ENCODE measurements around the gene NARS2. TPM values are rescaled to one million over a fixed set of nuclear protein-coding genes. Genes with fewer than 3 reads are reported as not detected.
"Not testable (repeated sequence)": the region's sequence is repeated elsewhere in the genome, so short reads cannot be mapped to it uniquely, and the experiment has no call there.

NARS2 gene
- total RNA-seq, 1 experiment from 2014 or later: 51.8 TPM

DNA sequence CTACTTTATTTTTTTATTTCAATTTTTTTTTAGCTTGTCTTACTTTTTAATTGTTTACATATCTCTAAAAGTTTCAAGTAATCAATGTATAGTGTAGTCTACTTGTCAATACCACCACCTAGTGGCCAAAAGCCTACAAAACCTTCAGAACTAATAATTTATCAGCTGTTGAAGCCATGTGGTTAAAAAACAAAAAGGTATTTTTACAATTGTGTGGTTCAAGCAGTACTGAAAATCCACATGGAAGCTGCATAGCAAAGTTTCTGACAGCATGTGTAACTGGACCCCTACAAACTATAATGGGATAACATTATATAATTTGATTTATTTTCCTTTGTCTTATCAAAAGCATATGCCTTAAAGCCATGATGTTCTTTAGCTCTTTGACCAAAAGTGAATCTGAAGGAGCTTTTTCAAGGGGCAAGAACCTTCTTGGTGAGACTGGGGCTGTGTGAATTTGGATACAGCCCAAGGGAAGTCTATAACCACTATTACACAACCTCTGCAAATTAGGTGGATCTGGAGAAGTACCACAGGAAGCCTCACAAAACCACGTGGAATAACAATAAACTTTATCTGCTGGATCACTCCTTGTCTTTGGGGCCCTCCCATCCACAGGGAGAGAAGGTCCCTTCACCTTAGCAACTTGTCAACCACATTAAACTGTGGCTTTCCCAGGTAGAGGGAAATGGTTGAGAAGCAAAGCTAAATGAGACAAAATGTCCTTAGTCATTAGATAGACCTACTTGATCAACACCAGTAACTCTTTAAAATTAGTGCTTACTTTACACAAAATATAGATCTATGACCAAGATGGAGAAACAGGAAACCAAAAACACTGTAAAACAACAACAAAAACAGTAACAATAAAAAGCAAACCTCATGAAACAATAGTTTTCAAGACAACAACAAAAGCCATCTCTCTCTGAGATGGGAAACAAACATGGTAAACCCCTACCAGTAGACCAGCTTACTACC is 9.9 kb downstream of the NARS2 start:
- H3K4me3 ChIP-seq (ENCODE audit: insufficient read depth, low read depth, low read length): no peak overlapping the region
- no peak for DNase-seq
- no peaks in the 10 kb centered on the region for H3K27me3 ChIP-seq (ENCODE audit: control insufficient read depth, insufficient read depth, low read length)
- H3K36me3 ChIP-seq (replicated peaks; ENCODE audit: control insufficient read depth, insufficient read depth, low read length): peaks cover 8% of the 10 kb centered on the region

- not testable (repeated sequence) for H3K36me3 ChIP-seq (replicated peaks; ENCODE audit: control insufficient read depth, insufficient read depth, low read length); H3K4me3 ChIP-seq (ENCODE audit: insufficient read depth, low read depth, low read length); H3K27me3 ChIP-seq (ENCODE audit: control insufficient read depth, insufficient read depth, low read length); DNase-seq
Observed at GRCh38 chr11:78564037-78564436, 10.6 kb downstream of the NARS2 start.

GRCh38 chr11:78563090-78563489 is 11.6 kb downstream of the NARS2 start:
- H3K27me3 ChIP-seq (ENCODE audit: control insufficient read depth, insufficient read depth, low read length); H3K4me3 ChIP-seq (ENCODE audit: insufficient read depth, low read depth, low read length); H3K36me3 ChIP-seq (replicated peaks; ENCODE audit: control insufficient read depth, insufficient read depth, low read length); DNase-seq: not testable (repeated sequence)

- Histone ChIP-seq H3K36me3 (replicated peaks; ENCODE audit: control insufficient read depth, insufficient read depth, low read length) (peaks cover 3% of the 10 kb centered on the region), H3K27me3 (ENCODE audit: control insufficient read depth, insufficient read depth, low read length) (no peaks in the 10 kb centered on the region), H3K4me3 (ENCODE audit: insufficient read depth, low read depth, low read length) (no peak overlapping the region)
- DNase-seq: no peak
Observed at GRCh38 chr11:78562398-78562797, 12.3 kb downstream of the NARS2 start.

DNA sequence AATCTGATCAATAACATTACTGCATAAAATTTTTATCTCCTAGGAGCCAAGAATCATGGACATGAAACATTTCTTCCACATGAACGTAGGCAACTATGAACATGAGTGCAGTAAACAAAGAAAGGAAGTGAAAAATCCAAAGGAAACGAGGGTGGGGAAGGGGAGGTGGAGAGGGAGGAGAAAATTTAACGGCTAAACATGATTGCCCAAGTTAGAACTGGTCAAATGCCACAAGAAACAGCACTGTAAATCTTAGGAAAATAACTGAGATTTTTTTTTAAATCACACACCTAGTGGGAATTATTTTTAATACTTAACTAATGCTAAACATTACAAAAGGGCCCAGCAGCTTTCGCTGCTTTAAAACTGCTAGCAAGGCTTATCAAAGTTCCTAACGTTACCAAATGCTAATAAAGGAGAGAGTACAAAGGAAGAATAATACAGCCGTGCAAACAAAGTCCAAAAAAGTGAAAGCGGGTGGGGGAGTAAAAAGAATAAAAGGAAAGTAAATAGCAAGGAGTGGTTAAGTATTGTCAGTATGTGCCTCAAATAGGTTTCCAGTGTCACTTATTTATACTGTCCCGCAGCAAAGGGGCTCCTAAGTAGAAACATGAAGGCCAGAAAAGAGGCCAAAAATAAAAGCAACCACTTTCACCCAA is 13.7 kb downstream of the NARS2 start:
- Histone ChIP-seq H3K27me3 (ENCODE audit: control insufficient read depth, insufficient read depth, low read length) (no peaks in the 10 kb centered on the region), H3K4me3 (ENCODE audit: insufficient read depth, low read depth, low read length) (no peak overlapping the region), H3K36me3 (replicated peaks; ENCODE audit: control insufficient read depth, insufficient read depth, low read length) (peaks cover 2% of the 10 kb centered on the region)
- no peak for DNase-seq

- Histone ChIP-seq H3K27me3 (ENCODE audit: control insufficient read depth, insufficient read depth, low read length) (no peaks in the 10 kb centered on the region), H3K4me3 (ENCODE audit: insufficient read depth, low read depth, low read length) (no peak overlapping the region), H3K36me3 (replicated peaks; ENCODE audit: control insufficient read depth, insufficient read depth, low read length) (no peaks in the 10 kb centered on the region; the same call in 1 of the 2 replicates)
- no peak for DNase-seq
Observed at GRCh38 chr11:78560153-78560552, 14.5 kb downstream of the NARS2 start.

DNA sequence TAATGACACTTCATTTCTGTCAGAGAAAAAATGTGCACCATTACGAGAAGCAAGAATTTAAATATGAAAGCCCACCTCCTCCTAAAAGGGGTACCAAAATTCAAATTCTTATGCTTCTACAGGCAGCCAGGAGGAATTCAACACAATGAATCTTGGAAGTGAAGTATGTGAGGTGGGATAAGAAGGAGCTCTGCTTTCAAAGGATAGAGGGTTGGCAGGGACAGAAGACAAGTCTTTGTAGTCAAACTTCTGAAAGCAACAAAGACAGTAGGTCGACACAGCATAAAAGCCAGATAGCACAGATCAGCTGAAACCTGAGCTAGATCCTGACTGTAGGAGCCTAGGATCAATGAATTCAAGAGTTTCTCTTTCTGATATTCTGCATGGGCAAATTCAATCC is 17.4 kb downstream of the NARS2 start:
- no peak for DNase-seq
- H3K27me3 ChIP-seq (ENCODE audit: control insufficient read depth, insufficient read depth, low read length): no peaks in the 10 kb centered on the region
- H3K36me3 ChIP-seq (replicated peaks; ENCODE audit: control insufficient read depth, insufficient read depth, low read length): no peaks in the 10 kb centered on the region; the same call in 1 of the 2 replicates
- no peak overlapping the region for H3K4me3 ChIP-seq (ENCODE audit: insufficient read depth, low read depth, low read length)

DNA sequence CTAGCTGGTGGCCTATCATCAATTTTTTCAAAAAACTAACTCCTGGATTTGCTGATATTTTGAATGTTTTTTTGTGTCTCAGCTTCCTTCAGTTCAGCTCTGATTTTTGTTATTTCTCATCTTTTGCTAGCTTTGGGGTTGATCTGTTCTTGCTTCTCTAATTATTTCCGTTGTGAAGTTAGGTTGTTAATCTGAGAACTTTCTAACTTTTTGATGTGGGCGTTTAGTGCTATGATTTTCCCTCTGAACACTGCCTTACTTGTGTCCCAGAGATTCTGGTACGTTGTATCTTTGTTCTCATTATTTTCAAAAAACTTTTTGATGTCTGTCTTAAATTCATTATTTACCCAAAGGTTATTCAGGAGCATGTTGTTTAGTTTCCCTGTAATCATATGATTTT is 19.1 kb downstream of the NARS2 start:
- no peaks in the 10 kb centered on the region; the same call in 1 of the 2 replicates for H3K36me3 ChIP-seq (replicated peaks; ENCODE audit: control insufficient read depth, insufficient read depth, low read length)
- no peak overlapping the region for H3K4me3 ChIP-seq (ENCODE audit: insufficient read depth, low read depth, low read length)
- no peak for DNase-seq
- H3K27me3 ChIP-seq (ENCODE audit: control insufficient read depth, insufficient read depth, low read length): no peaks in the 10 kb centered on the region

DNA sequence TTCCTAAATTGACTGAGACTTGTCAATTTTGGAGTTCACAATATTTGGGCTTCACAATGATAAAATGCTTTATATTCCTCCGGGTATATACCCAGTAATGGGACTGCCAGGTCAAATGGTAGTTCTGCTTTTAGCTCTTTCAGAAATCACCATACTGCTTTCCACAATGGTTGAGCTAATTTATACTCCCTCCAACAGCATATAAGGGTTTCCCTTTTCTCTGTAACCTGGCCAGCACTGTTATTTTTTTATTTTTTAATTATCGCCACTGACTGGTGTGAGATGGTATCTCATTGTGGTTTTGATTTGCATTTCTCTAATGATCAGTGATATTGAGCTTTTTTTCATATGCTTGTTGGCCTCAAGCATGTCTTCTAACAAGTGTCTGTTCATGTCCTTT is 21.8 kb downstream of the NARS2 start:
- no peak for DNase-seq
- Histone ChIP-seq H3K27me3 (ENCODE audit: control insufficient read depth, insufficient read depth, low read length) (no peaks in the 10 kb centered on the region), H3K4me3 (ENCODE audit: insufficient read depth, low read depth, low read length) (no peak overlapping the region), H3K36me3 (replicated peaks; ENCODE audit: control insufficient read depth, insufficient read depth, low read length) (no peaks in the 10 kb centered on the region; the same call in 1 of the 2 replicates)

GRCh38 chr11:78552139-78552538 is 22.5 kb downstream of the NARS2 start:
- H3K4me3 ChIP-seq (ENCODE audit: insufficient read depth, low read depth, low read length); H3K27me3 ChIP-seq (ENCODE audit: control insufficient read depth, insufficient read depth, low read length); DNase-seq; H3K36me3 ChIP-seq (replicated peaks; ENCODE audit: control insufficient read depth, insufficient read depth, low read length): not testable (repeated sequence)

GRCh38 chr11:78551066-78551465 is 23.6 kb downstream of the NARS2 start:
- DNase-seq: no peak
- H3K4me3 ChIP-seq (ENCODE audit: insufficient read depth, low read depth, low read length): no peak overlapping the region
- no peaks in the 10 kb centered on the region for H3K27me3 ChIP-seq (ENCODE audit: control insufficient read depth, insufficient read depth, low read length)
- H3K36me3 ChIP-seq (replicated peaks; ENCODE audit: control insufficient read depth, insufficient read depth, low read length): no peaks in the 10 kb centered on the region

GRCh38 chr11:78549624-78550409 is 24.8 kb downstream of the NARS2 start:
- Histone ChIP-seq H3K27me3 (ENCODE audit: control insufficient read depth, insufficient read depth, low read length) (no peaks in the 10 kb centered on the region), H3K4me3 (ENCODE audit: insufficient read depth, low read depth, low read length) (no peak overlapping the region), H3K36me3 (replicated peaks; ENCODE audit: control insufficient read depth, insufficient read depth, low read length) (no peaks in the 10 kb centered on the region)
- peak; percentile 33 for DNase-seq

DNA sequence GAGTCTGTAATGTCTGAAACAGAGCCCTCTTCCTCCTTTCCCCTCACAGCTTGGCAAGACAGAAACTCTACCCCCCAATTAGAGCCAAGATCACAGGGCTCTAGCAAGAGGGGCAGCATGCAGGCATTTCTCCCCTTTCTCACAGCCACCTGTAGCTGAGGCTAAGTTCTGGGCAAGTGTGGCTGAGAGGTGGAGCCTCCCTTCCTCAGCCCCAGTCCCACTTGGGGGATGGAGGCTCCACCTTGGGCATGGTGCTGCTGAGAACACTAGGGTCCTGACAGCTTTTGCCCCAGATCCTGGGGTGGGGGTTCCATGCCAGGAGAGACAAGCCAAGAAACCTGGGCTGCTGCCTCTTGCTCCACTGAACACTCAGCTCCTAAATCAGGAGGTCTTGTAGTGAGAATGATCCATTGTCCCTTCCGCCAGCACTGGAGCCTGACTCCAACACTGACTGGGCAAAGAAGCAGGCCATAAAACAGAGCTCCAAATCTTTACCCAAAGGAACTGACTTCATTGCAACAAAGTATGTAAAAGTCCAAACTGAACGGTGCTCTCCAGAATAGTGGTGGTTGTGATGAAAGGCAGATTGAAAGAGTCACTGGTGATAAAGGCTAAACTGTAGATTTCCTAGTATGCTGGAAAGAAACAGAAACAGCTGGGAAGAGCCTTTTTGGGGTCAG is 25.6 kb downstream of the NARS2 start:
- DNase-seq: no peak

More for the DNA sequence above, 25.6 kb downstream of the NARS2 start:
- Histone ChIP-seq H3K4me3 (ENCODE audit: insufficient read depth, low read depth, low read length) (no peak overlapping the region), H3K27me3 (ENCODE audit: control insufficient read depth, insufficient read depth, low read length) (no peaks in the 10 kb centered on the region), H3K36me3 (replicated peaks; ENCODE audit: control insufficient read depth, insufficient read depth, low read length) (no peaks in the 10 kb centered on the region)

Data from H7 (cell line).